GM12891 (cell line): ENCODE data around the gene EEFSEC.

Experiments used
- DNase-seq: peaks from one replicate; pipeline ENCODE4 v3.0.0; 2011; ENCODE audit warnings: low spot score; ENCODE audit not compliant: insufficient read length
- FAIRE-seq: peaks from 2 replicates; lab custom pipeline; 2011; peaks lifted over from hg19 to GRCh38; lab: Jason Lieb, UNC
- PAX5 ChIP-seq: IDR thresholded peaks from 2 replicates; pipeline ENCODE4 v1.6.1; 2011; ENCODE audit warnings: low read length, moderate library complexity, mild to moderate bottlenecking; ENCODE audit not compliant: insufficient read depth, severe bottlenecking
- POLR2A ChIP-seq: IDR thresholded peaks from 2 replicates; pipeline ENCODE4 v1.6.1; 2011; ENCODE audit warnings: low read depth, low read length, control low read depth
- POLR2AphosphoS5 ChIP-seq: IDR thresholded peaks from 2 replicates; pipeline ENCODE4 v1.6.1; 2011; ENCODE audit warnings: low read depth, low read length, control low read depth
- POU2F2 ChIP-seq: IDR thresholded peaks from 2 replicates; pipeline ENCODE4 v1.6.1; 2011; ENCODE audit warnings: low read depth, mild to moderate bottlenecking, control low read depth, low read length, moderate library complexity
- SPI1 ChIP-seq: IDR thresholded peaks from 2 replicates; pipeline ENCODE4 v1.6.1; 2011; ENCODE audit warnings: low read depth, low read length, control low read depth
- TAF1 ChIP-seq: IDR thresholded peaks from 2 replicates; pipeline ENCODE4 v1.6.1; 2011; ENCODE audit warnings: low read depth, low read length, control low read depth

Gene EEFSEC

DNA sequence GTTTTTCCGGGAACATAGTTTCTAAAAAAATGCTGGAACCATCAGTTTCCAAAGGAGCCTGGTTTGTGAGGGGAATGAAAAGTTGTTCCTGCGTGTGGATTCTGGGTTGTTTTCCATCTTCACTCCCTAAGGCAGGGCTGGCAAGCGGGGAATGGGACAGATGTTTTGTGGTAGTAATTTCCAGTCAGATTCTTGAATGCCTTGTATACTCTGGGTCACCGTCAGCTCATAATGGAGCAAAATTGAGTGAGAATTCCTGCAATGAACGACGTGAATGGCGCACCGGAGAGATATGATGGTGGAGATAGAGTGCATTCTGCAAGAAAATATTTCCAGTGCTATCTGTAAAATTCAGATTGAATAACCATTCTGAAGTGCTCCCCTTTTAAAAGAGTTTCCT lies 19.9 kb downstream of the EEFSEC start:
- DNase-seq (no peak), FAIRE-seq (no peak)
- TF ChIP-seq POU2F2 (no peak), PAX5 (no peak)

- TF ChIP-seq SPI1 = no peak
- TF ChIP-seq POLR2A = no peak
- TF ChIP-seq POLR2AphosphoS5 = no peak
- no peak for TF ChIP-seq PAX5
- FAIRE-seq (no peak), DNase-seq (no peak)
These were observed 20.6 kb downstream of the EEFSEC start for GRCh38 chr3:128173849-128174248.

- DNase-seq (no peak), FAIRE-seq (no peak)
- TF ChIP-seq POLR2A = no peak
- no peak for TF ChIP-seq SPI1
- TF ChIP-seq TAF1 = no peak
- TF ChIP-seq POU2F2 = no peak
- TF ChIP-seq POLR2AphosphoS5 = no peak
- no peak for TF ChIP-seq PAX5
These were observed 21.7 kb downstream of the EEFSEC start for GRCh38 chr3:128174675-128175590.

- no peak for DNase-seq
- TF ChIP-seq POLR2AphosphoS5 (no peak), PAX5 (no peak), POU2F2 (no peak), SPI1 (no peak), TAF1 (no peak), POLR2A (no peak)
- no peak for FAIRE-seq
These were observed 22.5 kb downstream of the EEFSEC start for GRCh38 chr3:128175768-128176167.

DNA sequence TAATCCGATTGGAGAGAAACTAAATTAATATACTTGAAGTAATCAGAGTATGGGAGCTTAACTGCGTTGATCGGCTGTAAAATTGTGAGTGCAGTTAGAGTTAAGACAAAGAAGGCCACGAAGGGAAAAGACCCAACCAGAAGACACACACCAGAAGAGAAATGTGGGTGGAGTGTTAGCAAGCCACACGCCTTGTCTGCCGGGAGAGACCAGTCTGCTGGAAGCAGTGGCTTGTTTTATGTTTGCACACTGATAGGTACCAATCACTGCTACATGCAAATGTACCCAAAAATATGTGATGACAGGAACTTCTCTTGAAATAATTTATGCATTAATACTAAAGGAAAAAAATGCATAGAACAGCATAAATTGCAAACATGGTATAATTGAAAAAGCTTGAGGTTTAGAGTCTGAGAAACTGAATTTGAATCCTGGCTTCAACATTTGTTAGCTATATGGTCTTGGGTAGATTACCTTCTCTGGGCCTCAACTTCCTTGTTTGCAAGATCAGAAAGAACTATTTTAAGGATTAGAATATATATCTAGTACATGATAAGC lies 23.1 kb downstream of the EEFSEC start:
- no peak for TF ChIP-seq PAX5
- no peak for TF ChIP-seq SPI1
- FAIRE-seq = no peak
- DNase-seq = no peak

DNA sequence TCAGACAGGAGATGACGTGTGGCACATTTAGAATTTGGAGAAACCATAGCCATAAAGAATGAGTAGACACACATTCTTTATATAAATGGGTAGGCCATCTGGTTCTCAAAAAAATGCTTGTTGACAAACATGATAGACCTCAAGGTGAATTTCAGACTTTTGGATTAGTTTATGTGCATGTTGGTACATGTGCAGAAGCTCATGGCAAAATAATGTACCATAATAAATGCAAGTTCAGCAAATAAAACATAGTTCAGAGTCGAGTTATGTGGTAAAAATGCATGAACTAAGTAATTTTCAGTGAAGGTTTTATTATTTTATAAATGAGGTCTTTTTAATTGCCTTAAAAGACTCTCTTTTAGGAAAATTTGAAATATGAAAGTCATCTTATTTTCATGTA lies 24.6 kb downstream of the EEFSEC start:
- FAIRE-seq (no peak), DNase-seq (no peak)
- TF ChIP-seq TAF1 = no peak
- no peak for TF ChIP-seq PAX5
- TF ChIP-seq POU2F2 = no peak
- TF ChIP-seq SPI1 = no peak
- no peak for TF ChIP-seq POLR2AphosphoS5
- TF ChIP-seq POLR2A = no peak

DNA sequence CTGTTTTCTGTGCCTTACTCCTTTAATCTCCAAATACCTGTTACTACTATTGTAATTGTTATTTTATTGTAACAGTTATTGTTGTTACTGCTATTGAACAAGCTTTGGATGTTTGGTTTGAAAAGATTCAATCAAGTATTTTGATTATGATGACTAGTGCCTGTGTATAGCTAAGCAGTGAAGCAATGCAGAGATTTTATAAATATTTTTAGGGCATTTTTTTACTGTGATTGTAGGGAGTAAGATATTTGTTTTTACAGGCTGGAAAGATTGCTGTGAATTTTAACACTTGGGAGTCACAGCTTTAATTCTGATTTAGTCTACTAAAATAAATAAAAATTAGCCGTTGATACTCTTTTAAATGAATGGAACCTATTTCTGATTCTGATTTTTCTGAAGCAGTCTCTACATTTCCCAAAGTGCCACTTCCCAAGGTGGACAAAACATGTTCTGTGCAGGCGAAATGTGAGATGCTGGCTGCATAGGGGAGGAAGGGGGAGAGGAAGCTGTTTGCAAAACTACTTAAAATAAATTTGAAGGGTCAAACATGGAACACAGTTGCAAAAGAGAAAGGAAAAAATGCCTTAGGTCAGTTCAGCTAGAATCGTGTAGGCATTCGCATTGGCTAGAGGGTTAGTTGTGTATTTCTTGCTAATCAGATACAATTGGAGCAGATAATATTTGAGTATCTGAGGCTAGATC lies 25.7 kb downstream of the EEFSEC start:
- TF ChIP-seq POU2F2 (no peak), POLR2A (no peak), POLR2AphosphoS5 (no peak), SPI1 (no peak), PAX5 (no peak), TAF1 (no peak)
- no peak for DNase-seq
- FAIRE-seq = no peak

- TF ChIP-seq POU2F2 = no peak
- TF ChIP-seq PAX5 = no peak
- no peak for TF ChIP-seq SPI1
- TF ChIP-seq POLR2A = no peak
- no peak for TF ChIP-seq TAF1
- no peak for TF ChIP-seq POLR2AphosphoS5
- DNase-seq = no peak
- FAIRE-seq = no peak
These were observed 26.2 kb downstream of the EEFSEC start for GRCh38 chr3:128179484-128179819.

DNA sequence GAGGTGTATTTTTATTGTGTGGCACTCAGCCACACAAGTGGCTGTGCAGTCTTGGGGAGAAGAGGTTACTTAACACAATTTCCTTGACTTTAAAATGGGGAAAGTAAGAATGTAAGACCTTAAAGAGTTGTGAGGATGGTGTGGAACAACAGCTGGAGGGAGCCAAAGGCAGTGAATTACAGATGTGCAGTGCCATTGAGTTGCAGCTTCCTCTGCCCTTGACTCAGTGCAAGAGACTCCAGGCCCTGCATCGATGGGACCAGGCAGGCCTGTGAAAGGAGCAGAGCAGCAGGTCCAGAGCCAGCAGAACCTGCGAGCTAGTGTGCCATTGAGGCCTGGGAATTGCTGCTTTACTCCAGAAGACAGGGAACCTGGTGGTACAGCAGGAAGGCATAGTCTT lies 27.2 kb downstream of the EEFSEC start:
- FAIRE-seq (no peak), DNase-seq (no peak)
- TF ChIP-seq POU2F2 = no peak
- TF ChIP-seq PAX5 = no peak
- TF ChIP-seq POLR2AphosphoS5 = no peak
- no peak for TF ChIP-seq POLR2A
- no peak for TF ChIP-seq SPI1
- no peak for TF ChIP-seq TAF1
